Fibroblast of skin of left biceps (primary cell): ENCODE results near the gene MTHFD2.
A peak's percentile ranks its signal among the peaks of the same experiment; 100 is the strongest.
"Not testable (repeated sequence)": the region's sequence is repeated elsewhere in the genome, so short reads cannot be mapped to it uniquely, and the experiment has no call there.

Experiments used
- DNase-seq, 2 experiments: peaks; one replicate each; pipeline ENCODE4 v3.0.0-alpha.2; 2013; ENCODE audit warnings: low read depth in 2 of 2

MTHFD2 gene

DNA sequence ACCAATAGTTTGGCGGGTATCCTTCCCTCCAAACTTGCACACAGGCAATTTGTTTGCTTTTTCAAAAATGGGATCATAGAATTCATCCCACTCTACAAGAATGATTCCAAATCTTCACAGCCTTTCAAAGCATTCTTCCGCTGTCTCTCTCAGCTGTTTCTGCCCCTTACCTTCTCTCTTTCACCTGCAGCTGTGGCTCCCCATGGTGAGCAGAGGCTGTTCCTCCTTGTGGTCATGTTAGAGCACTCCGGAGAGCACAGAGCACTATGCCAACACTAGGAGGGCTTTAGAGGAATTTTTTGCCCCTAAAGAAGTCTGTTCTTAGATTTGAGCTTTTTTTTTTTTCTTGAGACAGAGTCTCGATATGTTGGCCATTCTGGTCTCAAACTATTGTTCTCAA, 30.4 kb downstream of the MTHFD2 start:
- no peak for DNase-seq

DNA sequence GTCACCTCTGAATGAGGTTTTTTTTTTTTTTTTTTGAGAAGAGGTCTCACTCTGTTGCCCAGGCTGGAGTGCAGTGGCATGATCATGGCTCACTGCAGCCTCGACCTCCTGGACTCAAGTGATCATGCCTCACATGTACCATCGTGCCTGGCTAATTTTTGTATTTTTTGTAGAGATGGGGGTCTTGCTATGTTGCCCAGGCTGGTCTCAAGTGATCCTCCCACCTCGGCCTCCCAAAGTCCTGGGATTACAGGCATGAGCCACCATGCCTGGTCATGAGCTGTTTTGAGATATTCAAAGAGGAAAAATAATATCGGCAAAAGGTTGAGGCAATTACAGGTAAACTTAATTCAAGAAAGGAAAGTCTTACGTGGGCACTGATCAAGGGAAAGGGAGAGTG, 31.4 kb downstream of the MTHFD2 start:
- DNase-seq: not testable (repeated sequence)

DNA sequence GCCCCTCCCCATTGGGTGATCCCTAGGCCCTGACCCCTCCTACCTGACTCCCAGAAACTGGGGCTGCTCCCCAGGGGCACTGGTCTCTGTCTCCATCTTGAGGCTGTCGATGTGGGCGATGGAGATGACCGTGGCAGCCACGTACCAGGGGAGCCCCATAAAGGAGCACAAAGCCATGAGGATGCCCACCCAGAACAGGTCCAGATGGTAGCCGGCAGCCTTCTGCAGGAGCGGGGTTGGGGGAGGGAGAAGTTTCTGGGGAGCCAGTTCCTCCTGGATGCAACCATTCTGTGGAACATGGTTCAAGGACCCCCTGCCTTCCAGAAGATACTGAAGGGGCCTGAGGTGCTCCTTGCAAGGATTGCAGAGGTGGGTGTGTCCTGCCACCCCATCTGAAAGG, 34.0 kb downstream of the MTHFD2 start:
- DNase-seq: no peak

DNA sequence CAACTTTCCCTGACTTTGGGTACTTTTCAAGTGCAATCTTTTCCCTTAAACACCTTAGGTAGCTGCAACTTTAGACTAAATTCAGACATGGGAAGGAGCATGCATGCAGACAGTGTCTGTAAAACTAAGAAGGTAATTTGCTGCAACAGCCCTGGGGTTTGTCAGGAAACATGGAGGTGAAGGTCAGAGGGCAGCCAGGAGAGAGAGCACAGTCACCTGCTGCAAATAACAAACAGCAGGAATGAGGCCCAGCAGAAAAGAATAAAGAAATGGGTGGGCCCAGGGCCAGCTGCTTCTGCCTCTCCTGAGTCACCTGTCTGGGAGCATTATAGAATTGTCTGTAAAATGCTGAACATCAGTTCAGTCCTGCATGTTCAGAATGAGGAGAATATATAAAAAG, 35.2 kb downstream of the MTHFD2 start:
- no peak for DNase-seq

DNA sequence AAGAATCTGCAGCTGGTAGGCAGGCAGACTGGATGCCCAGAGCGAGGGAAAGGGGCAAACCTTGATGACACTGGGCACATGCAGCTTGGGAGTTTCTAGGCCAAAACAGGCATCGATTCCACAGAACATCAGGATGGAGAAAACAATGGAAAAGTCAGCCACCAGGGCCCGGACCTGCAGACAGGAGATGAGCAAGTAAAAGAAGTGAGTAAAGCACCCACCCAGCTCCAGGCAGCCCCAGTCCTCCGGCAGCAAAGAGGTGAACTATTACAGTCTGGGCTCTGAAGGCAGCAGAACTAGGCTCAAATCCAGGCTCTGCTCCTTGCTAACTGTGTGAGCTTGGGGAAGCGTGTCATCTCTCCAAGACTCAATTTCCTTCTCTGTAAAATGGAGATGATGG, 36.6 kb downstream of the MTHFD2 start:
- no peak for DNase-seq

DNA sequence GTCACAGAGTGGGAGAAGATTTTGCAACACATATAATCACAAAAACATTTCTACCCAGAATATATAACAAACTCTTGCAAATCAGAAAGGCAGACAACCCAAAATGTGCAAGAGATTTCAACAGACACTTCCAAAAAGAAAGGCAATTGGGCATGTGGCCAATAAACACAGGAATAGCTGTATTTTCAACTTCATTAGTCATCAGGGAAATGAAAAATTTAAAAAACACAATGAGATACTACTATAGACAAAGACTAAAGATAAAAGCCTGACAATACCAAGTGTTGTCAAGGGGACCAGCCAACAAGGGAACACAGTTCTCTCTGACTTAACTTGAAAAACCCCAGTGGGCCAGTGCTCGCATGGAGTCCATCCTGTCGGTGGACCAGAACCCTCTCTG, 40.5 kb downstream of the MTHFD2 start:
- DNase-seq: peak; percentile 41 to 49

DNA sequence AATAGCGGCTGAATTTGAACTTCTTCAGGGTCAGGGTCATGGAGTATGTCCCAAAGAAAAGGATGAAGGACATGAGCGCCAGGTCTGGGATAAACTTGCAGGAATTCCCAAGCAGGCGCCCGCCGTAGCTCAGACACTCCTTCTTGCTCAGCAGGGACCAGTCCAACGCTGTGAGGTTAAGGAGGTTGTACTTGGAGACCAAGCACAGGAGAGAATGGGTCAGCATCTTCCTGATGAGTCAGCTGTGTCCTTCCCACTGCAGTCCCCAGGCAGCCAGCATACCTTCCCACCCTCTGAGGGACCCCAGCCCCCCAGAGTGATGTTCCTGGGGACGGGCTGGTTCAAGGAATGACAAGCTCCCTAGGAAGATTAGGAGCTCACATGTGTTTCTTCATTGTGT, 40.9 kb downstream of the MTHFD2 start:
- DNase-seq: no peak

DNA sequence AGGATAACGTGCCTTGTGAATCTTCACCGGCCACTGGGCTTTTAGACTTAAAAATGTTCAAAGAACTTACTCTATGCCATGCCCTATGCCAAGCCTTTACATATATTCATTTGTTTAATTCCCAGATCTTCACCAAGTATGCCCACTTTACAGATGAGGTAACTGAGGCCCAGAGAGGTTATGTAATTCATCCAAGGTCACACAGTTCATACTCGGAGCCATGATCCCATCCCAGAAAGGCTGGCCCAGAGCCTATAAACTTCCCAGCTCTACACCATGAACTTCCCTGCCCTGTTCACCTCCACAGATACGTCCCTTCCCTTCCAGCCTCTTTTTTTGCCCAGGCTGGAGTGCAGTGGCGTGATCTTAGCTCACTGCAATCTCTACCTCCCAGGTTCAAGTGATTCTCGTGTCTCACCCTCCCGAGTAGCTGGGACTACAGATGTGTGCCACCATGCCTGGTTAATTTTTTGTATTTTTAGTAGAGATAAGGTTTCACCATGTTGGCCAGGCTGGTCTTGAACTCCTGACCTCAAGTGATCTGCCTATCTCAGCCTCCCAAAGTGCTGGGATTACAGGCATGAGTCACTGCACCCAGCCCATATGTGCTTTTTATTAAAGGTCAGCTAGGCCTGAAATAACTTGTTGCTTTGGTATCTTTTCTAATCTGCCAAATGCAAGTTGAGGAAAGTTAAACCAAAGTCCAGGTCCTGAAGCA, 44.1 kb downstream of the MTHFD2 start:
- DNase-seq: no peak

DNA sequence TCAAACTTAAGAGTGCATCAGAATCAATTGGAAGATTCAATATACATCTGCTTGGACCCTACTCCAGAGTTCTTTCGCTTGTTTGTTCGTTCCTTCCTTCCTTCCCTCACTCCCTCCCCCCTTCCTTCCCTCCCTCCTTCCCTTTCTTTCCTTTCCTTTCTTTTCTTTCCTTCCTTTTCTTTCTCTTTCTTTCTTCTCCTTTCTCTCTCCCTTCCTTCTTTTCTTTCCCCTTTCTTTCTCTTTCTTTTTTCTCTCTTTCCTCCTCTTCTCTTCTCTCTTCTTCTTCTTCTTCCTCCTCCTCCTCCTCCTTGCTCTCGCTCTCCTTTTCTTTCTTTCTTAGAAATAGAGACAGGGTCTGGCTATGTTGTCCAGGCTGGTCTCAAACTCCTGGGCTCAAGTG, 45.9 kb downstream of the MTHFD2 start:
- no peak for DNase-seq

DNA sequence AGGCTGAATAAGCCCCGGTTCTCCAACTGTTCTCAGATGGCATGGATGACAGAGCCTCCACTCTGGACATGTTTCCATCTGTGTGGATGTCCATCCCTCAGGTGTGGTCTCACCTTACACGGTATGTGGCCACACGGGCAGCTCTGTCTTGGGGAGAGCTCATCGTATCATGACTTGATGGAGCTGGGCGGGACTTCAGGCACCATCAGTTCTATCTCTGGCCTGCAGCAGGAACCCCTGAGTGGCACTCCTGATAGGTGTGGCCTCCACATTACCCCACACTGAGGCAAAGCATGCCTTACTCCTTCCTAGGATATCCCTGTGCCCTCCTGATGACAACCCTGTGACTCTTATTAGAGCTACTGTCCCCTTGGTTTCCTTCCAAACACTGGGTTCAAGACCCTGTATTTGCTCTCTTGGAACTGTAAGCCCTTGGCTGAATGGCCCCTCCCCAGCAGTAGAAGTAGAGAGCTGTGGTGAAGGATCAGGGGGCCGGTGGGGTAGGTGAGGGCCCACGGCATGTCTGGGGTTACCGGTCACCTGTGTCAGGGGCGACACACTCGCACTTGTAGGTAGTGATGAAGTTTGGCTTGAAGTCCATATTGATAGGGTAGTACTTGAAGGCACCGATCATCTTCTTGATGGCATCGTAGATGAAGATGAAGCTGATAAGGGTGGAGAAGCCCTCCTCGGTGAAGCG, 48.2 kb downstream of the MTHFD2 start:
- no peak for DNase-seq

DNA sequence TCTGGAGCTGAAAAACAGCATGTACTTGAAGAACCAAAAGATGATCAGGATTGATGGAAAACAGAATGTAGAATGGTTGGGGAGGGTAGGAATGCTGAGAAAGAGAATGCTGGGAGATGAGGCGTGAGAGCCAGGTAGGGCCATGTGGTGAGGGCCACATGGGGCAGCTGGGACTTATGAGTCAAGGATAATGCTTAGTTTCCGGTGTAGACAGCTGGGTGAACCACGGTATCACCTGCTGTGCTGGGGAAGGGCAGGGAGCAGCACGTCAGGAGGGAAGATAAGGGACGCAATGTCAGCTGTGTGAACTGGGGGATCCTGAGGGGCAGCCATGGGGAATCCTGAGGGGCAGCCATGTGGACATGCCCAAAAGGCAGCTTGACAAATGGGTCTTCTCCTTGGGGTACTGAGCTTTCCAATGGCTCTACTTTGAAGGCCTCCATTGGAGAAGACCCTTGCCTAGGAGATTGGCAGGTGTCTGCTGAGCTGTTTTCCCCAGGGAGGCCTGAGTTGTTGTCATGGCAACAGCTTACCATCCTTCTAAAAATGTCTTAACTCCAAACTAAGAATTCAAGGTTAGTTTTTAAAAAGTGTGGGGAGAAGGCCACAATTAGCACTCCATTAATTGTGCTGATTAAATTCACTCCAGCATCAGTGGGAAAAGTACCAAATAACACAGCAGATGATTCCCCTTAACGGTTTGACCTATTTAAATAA, 51.1 kb downstream of the MTHFD2 start:
- no peak for DNase-seq

DNA sequence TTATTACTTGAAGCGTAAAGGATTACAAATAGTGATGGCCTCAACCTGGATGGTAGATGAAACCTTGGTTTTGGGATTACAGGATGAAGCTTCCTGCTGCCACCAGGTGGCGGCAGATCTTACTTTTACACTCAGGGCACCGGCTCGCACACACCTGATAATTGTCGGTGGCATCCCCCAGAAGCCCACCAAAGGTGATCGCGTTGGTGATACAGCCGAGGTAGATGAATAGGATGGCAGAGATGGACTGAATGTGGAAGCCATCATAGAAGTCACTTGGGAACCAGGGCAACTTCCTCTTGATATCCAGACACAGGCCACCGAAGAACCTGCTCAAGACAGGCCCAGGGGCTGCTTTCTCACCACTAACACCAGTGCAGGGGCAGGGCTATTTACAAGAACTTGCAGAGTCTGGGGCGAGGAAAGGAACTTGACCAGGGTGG, 51.8 kb downstream of the MTHFD2 start:
- DNase-seq: no peak

DNA sequence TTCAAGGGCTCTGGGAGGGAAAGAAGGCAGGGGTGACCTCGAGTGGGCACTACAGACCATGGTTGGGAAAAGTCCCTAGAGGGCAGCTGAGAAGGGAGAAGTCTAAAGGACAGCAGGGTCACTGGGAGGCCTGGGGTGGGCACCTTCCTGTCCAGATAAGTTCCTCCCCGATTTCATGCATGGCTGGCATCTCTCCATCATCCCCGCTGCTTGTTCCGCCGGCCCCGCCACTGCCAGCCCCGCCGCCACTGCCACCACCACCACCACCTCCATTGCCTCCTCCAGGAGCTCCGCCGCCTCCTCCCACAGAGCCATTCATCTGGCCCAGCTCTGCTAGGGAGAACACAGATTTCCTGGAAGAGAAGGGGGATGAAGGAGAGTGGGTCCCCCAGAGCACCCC, 53.6 kb downstream of the MTHFD2 start:
- DNase-seq: no peak

DNA sequence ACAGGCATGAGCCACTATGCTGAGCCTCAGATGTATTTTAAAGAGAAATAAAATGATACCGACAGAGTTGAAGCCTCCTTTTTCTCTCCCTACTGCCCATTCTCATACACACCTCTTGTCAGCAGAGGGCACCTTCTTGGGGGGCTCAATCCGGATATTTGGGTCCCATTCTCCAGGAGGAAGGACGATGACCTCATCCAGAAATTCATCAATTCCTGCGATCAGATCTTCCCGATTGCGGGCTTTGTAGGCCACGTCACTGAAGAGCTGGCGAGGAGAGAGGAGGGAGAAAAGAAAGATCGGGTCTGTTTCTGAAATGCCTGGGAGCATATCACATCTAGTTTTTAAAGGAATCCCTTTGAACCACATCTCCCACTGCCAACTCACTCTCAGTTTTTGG, 54.4 kb downstream of the MTHFD2 start:
- DNase-seq: no peak

DNA sequence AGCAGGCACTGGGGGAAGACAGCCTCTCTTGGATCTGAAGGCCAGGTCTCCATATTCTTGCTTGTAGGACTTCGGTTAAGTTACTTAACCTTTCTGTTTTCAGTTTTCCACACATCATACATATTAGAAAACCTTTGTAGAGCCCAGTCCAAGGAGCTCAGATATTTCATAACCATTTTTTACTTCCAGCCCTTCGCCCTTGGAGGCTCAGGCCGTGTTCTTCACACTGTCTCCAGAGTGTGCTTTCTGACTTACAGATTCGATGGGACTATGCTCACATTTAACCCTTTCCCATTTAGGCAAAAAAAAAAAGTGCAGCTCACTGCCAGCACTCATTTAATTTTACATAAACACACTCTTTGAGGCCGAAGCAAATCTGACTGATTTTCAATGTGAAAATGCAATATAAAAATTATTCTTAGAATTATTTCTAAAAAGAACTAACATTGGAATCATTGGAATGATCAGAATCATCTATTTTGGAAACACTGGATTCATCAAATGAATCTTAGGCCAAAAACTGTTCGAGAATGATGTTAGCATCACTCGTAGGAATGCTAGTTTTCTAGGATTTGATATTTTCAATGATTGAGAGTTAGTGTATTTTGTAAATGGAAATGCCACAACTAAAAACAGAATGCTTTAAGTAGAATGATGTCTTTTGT, 55.0 kb downstream of the MTHFD2 start:
- DNase-seq: no peak

DNA sequence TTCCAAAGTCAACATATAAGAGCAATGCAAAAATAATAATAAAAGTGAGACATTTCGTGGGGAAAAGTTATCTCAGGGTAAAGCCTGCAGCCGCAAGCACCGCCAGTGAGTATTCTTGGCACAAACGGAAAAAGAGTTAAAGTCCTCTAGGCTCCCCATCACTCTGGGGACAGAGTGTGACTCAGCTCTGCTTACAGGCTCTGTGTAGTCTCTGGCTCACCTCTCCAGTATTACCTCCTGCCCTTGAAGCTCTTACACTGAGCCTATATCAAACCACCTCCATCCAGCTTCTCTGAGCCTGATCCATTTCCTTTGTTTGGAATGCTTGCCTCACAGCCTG, 55.5 kb downstream of the MTHFD2 start:
- no peak for DNase-seq

DNA sequence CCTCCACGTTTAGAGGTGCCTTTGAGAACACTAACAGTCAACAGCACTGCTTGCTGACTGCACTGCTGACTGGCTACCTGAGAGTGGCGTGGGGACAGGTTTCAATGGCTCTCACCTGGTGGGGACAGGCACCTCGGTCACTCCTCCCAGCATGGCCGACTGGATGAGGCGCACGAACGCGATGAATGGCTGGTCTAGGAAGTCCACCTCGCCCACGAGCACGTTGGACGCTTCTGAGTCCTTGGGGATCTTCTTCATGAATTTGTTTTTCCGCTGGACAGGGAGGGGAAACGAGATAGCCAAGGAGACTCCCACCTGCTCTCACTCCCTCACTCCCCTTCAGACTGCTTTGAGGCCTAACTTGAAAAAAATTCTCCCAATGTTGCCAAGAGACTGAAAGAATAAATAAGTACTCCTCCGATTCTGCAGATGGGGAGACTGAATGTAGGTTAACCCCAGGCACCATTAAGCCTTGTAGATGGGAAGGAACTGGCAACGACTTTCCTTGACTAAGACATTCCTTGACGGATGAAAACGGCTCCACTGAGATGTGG, 57.3 kb downstream of the MTHFD2 start:
- no peak for DNase-seq

DNA sequence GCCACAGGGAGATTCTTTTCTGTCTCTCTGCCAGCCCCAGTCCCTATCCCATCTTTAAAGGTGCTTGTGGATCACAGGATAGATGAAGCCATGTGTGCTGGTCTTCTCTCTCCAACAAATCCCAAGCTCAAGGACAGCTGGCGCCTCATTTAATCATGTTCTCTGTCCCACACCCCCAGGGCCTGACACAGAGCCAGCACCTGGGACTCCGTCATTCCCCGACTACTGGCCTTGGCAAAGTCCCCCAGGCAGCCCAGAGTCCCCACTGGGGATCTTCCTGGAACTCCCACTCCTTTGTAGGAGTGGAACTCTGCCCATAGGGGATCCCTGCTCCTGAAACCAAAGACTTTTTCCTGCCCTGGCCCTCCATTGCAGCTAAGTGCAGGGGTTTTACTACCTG, 60.8 kb downstream of the MTHFD2 start:
- no peak for DNase-seq

DNA sequence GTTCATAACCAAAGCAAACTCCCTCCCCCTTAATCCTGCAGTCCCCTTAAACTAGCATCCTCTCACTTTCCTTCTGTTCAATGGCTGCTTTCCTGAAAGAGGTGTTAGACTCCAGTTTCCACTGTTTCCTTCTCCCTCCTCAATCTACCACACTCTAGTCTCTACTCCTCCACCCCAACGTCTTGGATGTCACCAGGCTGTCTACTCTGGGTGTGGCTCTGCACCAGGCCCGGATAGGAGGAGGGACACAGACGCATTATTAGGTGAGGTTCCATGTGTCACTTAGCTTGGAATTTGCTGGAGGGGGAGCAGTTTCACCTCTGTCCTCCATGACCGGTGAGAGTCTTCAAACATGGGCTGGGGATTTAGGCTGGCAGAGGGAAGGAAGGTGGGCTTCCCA, 61.3 kb downstream of the MTHFD2 start:
- no peak for DNase-seq

DNA sequence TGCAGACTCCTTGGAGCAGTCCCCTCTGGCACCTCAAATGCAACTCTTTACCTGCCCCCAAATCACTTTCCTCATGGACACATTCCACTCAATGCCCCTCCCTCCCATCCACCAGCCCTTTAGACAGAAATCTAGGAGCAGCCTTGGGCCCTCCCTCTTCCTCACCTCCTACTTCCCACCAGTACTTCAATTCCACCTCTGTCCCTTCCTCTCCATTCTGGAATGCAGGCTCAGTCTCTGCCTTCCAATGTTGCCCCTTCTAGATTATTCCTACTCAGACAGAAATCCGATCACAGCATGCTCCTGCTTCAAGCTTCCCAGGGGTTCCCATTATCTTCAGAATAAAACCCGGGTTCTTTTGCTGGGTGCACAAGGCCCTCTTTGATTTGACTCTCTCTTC, 62.1 kb downstream of the MTHFD2 start:
- DNase-seq: no peak

DNA sequence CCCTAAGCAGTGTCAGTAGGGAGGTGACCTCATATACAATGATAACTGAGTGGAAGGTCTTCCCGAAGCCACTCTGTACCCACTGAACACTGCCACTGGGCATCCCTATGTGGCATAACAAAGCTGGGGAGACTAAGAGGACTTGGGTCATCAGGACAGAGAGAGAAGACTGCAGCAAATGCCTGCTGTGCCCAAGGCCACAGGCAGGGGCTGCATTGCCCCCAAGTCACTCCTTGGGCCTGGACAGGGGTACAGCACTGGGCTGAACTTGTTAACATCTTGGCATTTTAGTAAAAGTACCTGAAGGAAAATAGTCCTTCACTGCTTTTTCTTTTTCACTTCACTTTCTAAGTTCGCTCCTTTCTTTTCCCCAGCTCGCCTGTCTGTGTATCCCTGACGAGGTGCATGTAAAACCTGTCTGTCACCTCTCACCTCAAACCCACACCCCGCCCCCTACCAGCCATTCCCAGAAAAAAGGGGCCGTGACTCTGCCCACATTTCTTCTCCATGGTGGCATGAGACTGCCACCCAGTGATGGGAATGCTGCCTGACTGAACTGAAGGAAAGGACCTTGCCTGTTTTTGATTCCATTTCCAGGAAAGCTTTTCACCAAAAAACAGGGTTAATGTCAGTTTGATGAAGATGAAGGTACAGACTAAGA, 62.9 kb downstream of the MTHFD2 start:
- no peak for DNase-seq

DNA sequence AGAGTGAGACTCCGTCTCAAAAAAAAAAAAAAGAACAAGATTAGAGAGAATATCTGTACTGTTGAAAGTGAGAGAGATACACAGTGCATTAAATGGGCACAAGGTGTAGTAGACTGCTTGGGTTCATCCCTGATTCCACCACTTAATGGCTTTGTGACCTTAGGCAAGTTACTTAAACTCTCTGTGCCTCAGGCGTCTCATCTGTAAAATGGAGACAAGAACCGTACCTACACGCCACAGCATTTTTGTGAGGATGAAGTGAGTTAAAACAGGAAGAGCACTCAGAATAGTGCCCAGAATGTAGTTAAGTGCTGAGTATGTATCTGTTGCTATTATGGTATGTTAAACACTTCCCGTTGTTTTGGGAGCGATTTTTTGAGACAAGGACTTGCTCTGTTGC, 64.3 kb downstream of the MTHFD2 start:
- no peak for DNase-seq
